Right atrium auricular region (tissue), 2 donors: ENCODE data around the gene CAMTA1. TPM values are rescaled to one million over a fixed set of nuclear protein-coding genes. Genes with fewer than 3 reads are reported as not detected.

Experiments used
- DNase-seq: peaks from one replicate; pipeline ENCODE4 v3.0.0-alpha.2; 2019; ENCODE audit warnings: low spot score
- H3K27ac ChIP-seq, 2 donors: fragments of 200-600 bp; sonication (generic); 1 replicate in 1 of 2; 2 replicates in 1 of 2; pipeline ENCODE4 v1.5.1; 2016 to 2019
- H3K27me3 ChIP-seq, 2 donors: fragments of 200-600 bp; sonication (generic); one replicate each; pipeline versions ENCODE4 v1.5.1 to v1.6.0; 2017 to 2019
- H3K36me3 ChIP-seq: fragments of 200-600 bp; sonication (generic); one replicate; pipeline ENCODE4 v1.5.1; 2016
- H3K4me1 ChIP-seq, 2 donors: fragments of 200-600 bp; sonication (generic); one replicate each; pipeline versions ENCODE4 v1.5.1 to v1.6.0; 2017 to 2019
- H3K4me3 ChIP-seq, 2 donors: fragments of 200-600 bp; sonication (generic); 1 replicate in 1 of 2; 2 replicates in 1 of 2; pipeline ENCODE4 v1.5.1; 2017 to 2019; ENCODE audit warnings: mild to moderate bottlenecking in 1 of 2, moderate library complexity in 1 of 2
- H3K9me3 ChIP-seq, 2 donors: fragments of 200-600 bp; sonication (generic); one replicate each; pipeline ENCODE4 v1.5.1; 2019
- CTCF ChIP-seq, 2 donors: fragments of 200-600 bp; sonication (generic); IDR thresholded peaks; one replicate each; pipeline ENCODE4 v1.5.1; 2019; ENCODE audit warnings: antibody characterized with exemption in 2 of 2
- total RNA-seq, 2 donors: library from RNA; depleted of rRNA; stranded (reverse); fragments of >200 nt; gene quantifications; one replicate each; pipeline ENCODE4 v1.1.0, GENCODE V29; 2016

The CAMTA1 gene
- total RNA-seq, 2 donors from 2014 or later, result 132 to 190 TPM

GRCh38 chr1:6868660-6869380, 83.6 kb downstream of the CAMTA1 start:
- no peak overlapping the region for H3K27ac ChIP-seq
- no peak for DNase-seq
- no peaks in the 10 kb centered on the region for H3K36me3 ChIP-seq
- no peak for TF ChIP-seq CTCF (IDR thresholded peaks at IDR 0.05)
- H3K9me3 ChIP-seq, result no peaks in the 10 kb centered on the region
- peaks cover 0 to 21% of the 10 kb centered on the region in 2 donors for H3K4me1 ChIP-seq
- H3K4me3 ChIP-seq, result no peak overlapping the region
- H3K27me3 ChIP-seq, result no peaks in the 10 kb centered on the region

- Histone ChIP-seq H3K4me1 (peaks cover 0 to 21% of the 10 kb centered on the region in 2 donors), H3K27ac (no peak overlapping the region), H3K9me3 (no peaks in the 10 kb centered on the region), H3K27me3 (no peaks in the 10 kb centered on the region), H3K4me3 (no peak overlapping the region), H3K36me3 (no peaks in the 10 kb centered on the region)
- TF ChIP-seq CTCF (IDR thresholded peaks at IDR 0.05), result no peak
- no peak for DNase-seq
Measured at GRCh38 chr1:6869545-6869944, 84.3 kb downstream of the CAMTA1 start.

GRCh38 chr1:6870086-6870485, 84.8 kb downstream of the CAMTA1 start:
- Histone ChIP-seq H3K4me1 (peaks cover 0 to 21% of the 10 kb centered on the region in 2 donors), H3K9me3 (no peaks in the 10 kb centered on the region), H3K27me3 (no peaks in the 10 kb centered on the region), H3K4me3 (no peak overlapping the region), H3K27ac (no peak overlapping the region), H3K36me3 (no peaks in the 10 kb centered on the region)
- DNase-seq, result no peak
- no peak for TF ChIP-seq CTCF (IDR thresholded peaks at IDR 0.05)

GRCh38 chr1:6870571-6870970, 85.3 kb downstream of the CAMTA1 start:
- Histone ChIP-seq H3K36me3 (no peaks in the 10 kb centered on the region), H3K4me1 (peaks cover 0 to 21% of the 10 kb centered on the region in 2 donors)

GRCh38 chr1:6871300-6871972, 86.2 kb downstream of the CAMTA1 start:
- H3K4me1 ChIP-seq, result peaks cover 0 to 21% of the 10 kb centered on the region in 2 donors

More at GRCh38 chr1:6870571-6870970, 85.3 kb downstream of the CAMTA1 start:
- H3K4me3 ChIP-seq, result no peak overlapping the region
- H3K27me3 ChIP-seq, result no peaks in the 10 kb centered on the region
- no peak for TF ChIP-seq CTCF (IDR thresholded peaks at IDR 0.05)
- no peak overlapping the region for H3K27ac ChIP-seq
- H3K9me3 ChIP-seq, result no peaks in the 10 kb centered on the region
- DNase-seq, result no peak

More at GRCh38 chr1:6871300-6871972, 86.2 kb downstream of the CAMTA1 start:
- no peaks in the 10 kb centered on the region for H3K9me3 ChIP-seq
- no peak overlapping the region for H3K27ac ChIP-seq
- H3K4me3 ChIP-seq, result no peak overlapping the region
- no peak for DNase-seq
- TF ChIP-seq CTCF (IDR thresholded peaks at IDR 0.05), result no peak
- H3K36me3 ChIP-seq, result no peaks in the 10 kb centered on the region
- H3K27me3 ChIP-seq, result no peaks in the 10 kb centered on the region
